Lower leg skin (tissue), 4 donors: ENCODE measurements around the gene ZNF101. TPM values are rescaled to one million over a fixed set of nuclear protein-coding genes. Genes with fewer than 3 reads are reported as not detected.

Experiments
- DNase-seq, 2 donors: peaks; one replicate each; pipeline ENCODE4 v3.0.0-alpha.2; 2019; ENCODE audit warnings: low spot score in 2 of 2
- H3K4me3 ChIP-seq: fragments of 200-600 bp; sonication (generic); 2 replicates; pipeline ENCODE4 v1.5.1; 2017; ENCODE audit warnings: mild to moderate bottlenecking, low read depth; ENCODE audit not compliant: poor library complexity, severe bottlenecking
- POLR2A ChIP-seq, 2 donors: fragments of 450-650 bp; IDR thresholded peaks; one replicate each; pipeline ENCODE4 v1.6.1; 2016 to 2017; ENCODE audit warnings: antibody characterized with exemption in 2 of 2, mild to moderate bottlenecking in 1 of 2, moderate library complexity in 1 of 2
- WGBS, 2 donors: methylation state at CpG; one replicate each; pipeline ENCODE4 v1.1.5; 2018; 5-methylcytosine and 5-hydroxymethylcytosine counted together
- intact Hi-C: fragments of 100-400 bp; cut with DNase I; formaldehyde crosslinking; loops from one replicate; pipeline ENCODE4 v1.15.0; 2023; ENCODE audit warnings: low total_unique reads
- total RNA-seq, 4 donors: library from RNA; depleted of rRNA; stranded (reverse); fragments of >200 nt; gene quantifications; one replicate each; pipeline ENCODE4 v1.1.0, GENCODE V29; 2016
- TF ChIP-seq, protein P1 (sequence below), 3 donors: fragments of 450-650 bp; IDR thresholded peaks; one replicate each; pipeline ENCODE4 v1.5.1; 2016; ENCODE audit warnings: antibody characterized with exemption in 3 of 3, mild to moderate bottlenecking in 3 of 3, moderate library complexity in 2 of 3

ZNF101 gene
- total RNA-seq, 4 donors from 2014 or later, result 4.5 to 18.6 (median 7.2) TPM

- intact Hi-C loops, result no loop called here
- no peak overlapping the region for H3K4me3 ChIP-seq
- no peak for TF ChIP-seq POLR2A (IDR thresholded peaks at IDR 0.05)
- TF ChIP-seq, protein P1, sequence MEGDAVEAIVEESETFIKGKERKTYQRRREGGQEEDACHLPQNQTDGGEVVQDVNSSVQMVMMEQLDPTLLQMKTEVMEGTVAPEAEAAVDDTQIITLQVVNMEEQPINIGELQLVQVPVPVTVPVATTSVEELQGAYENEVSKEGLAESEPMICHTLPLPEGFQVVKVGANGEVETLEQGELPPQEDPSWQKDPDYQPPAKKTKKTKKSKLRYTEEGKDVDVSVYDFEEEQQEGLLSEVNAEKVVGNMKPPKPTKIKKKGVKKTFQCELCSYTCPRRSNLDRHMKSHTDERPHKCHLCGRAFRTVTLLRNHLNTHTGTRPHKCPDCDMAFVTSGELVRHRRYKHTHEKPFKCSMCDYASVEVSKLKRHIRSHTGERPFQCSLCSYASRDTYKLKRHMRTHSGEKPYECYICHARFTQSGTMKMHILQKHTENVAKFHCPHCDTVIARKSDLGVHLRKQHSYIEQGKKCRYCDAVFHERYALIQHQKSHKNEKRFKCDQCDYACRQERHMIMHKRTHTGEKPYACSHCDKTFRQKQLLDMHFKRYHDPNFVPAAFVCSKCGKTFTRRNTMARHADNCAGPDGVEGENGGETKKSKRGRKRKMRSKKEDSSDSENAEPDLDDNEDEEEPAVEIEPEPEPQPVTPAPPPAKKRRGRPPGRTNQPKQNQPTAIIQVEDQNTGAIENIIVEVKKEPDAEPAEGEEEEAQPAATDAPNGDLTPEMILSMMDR (IDR thresholded peaks at IDR 0.05), result no peak
- 20 to 29% methylated on average over 5 of the region's 5 CpGs for WGBS, 2 donors
- no peak for DNase-seq
Observed at GRCh38 chr19:19644054-19644388, 24.6 kb upstream of the ZNF101 start.

DNA sequence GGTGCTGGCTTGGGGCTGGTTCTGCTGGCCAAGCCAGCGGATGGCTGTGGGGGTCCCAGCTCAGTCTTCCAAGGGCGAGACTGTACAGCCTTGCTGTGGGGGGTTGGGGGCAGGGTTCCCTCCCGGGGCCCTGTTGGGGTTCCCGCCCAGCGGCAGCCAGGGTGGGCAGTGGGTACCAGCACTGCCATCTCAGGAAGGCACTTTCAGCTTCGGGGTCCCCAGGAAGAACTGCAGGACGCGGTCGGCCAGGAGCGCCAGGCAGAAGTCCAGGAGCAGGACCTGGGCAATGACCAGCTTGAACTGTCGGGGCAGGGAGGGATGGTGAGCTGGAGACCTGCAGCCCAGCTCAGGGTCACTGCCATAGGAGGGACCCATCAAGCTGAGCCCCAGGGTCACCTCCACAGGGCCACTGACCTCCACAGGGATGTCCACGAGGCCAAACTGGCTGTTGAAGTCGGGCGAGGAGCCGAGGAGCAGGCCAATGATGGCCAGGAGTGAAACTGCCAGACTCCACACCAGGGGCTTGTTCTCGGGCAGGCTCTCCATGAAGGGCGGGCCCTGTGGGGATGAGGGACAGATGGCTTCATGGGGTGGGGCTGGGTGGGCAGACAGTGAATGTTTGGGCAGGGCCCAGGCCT lies 23.3 kb upstream of the ZNF101 start:
- TF ChIP-seq POLR2A (IDR thresholded peaks at IDR 0.05), result no peak
- TF ChIP-seq, protein P1 (IDR thresholded peaks at IDR 0.05), result no peak
- 90 to 91% methylated on average over 13 to 16 of the region's 17 CpGs for WGBS, 2 donors
- H3K4me3 ChIP-seq, result no peak overlapping the region
- intact Hi-C loops, result no loop called here
- no peak for DNase-seq

DNA sequence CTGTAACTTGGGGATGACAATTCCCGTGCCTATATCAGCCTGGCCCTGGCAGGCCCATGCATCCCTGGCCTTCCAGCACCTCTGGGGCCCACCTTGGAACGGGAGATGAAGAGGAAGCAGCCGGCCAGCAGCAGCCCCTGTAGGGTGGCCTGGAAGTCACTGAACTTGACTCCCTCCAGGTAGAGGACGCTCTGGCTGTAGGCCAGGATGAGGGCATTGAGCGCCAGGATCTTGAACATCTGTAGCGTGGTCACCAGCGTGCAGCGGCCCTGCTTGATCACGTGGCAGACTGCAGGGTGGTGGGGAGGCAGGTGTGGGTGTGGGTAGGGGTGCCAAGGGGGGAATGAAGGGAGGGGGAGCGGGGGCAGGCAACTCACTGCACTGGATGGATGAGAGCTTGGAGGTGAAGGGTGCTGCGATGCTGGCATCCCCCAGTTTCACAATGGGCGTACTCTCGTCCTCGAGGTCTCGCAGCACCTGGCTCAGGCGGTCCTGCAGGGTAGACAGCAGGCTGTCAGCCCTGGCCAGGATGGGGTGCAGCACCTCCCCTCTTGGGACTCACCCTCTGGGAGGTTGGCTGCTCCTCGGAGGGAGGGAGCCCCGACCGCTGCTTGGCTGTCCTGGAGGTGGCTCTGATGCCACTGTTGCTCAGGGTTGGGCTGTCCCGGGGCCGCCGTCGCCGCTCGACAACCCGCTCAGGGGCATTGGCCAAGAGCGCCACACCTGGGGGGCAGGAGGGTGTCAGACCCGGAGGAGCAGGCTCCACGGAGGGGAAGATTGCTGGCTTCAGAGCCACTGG lies 21.4 kb upstream of the ZNF101 start:
- DNase-seq, result no peak
- TF ChIP-seq, protein P1 (IDR thresholded peaks at IDR 0.05), result no peak
- TF ChIP-seq POLR2A (IDR thresholded peaks at IDR 0.05), result no peak
- intact Hi-C loops, result loop anchor here (2.0 kb wide), 1 partner anchor 114 kb away; no protein-coding TSS in a partner anchor
- 90 to 93% methylated on average over 21 to 28 of the region's 29 CpGs for WGBS, 2 donors
- H3K4me3 ChIP-seq, result no peak overlapping the region

DNA sequence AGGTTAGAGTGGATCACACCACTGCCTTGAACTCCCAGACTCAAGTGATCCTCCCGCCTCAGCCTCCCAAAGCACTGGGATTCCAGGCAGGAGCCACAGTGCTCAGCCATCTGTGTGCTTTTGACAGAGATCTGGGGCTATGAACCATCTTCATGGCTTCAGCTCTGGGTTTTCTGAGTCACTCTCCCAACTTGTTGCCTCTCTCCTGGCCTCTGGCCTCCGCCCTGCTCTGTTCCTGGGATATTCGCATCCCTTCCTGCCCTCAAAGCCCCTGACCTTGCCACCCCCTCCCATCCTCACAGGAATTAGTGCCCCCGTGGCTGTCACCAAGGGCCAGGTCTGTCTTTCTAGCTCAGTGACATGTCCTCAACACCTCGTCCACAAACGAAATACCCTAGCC lies 19.5 kb upstream of the ZNF101 start:
- WGBS, 2 donors, result 85 to 92% methylated on average over 6 of the region's 6 CpGs
- intact Hi-C loops, result no loop called here
- TF ChIP-seq, protein P1 (IDR thresholded peaks at IDR 0.05), result no peak
- TF ChIP-seq POLR2A (IDR thresholded peaks at IDR 0.05), result no peak

DNA sequence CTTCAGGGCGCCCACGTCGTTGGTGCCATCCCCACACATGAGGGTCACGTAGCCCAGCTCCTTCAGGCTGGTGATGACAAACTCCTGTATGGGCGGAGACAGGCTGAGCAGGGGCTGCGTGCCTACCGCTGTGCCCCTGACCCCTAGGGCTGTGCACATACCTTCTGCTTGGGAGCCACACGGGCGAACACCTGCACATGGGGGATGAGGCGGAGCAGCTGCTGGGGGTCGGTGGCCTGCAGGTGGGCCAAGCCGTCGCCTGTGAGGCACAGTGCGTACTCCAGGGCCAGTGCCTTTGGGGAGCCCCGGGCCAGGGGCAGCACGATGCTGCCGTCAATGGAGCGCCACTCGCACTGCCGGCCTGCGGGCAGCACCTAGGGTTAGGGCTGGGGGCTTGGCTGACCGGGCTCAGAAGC lies 19.1 kb upstream of the ZNF101 start:
- no peak overlapping the region for H3K4me3 ChIP-seq
- TF ChIP-seq, protein P1 (IDR thresholded peaks at IDR 0.05), result no peak
- TF ChIP-seq POLR2A (IDR thresholded peaks at IDR 0.05), result no peak
- DNase-seq, result no peak
- intact Hi-C loops, result no loop called here
- 91 to 92% methylated on average over 11 to 22 of the region's 22 CpGs for WGBS, 2 donors

More for the DNA sequence above, 19.5 kb upstream of the ZNF101 start:
- H3K4me3 ChIP-seq, result no peak overlapping the region
- DNase-seq, result no peak
